ENCODE measurements around the gene MOB3A. TPM values are rescaled to one million over a fixed set of nuclear protein-coding genes. Genes with fewer than 3 reads are reported as not detected.

MOB3A gene
- polyA plus RNA-seq, 1 of the 3 experiments (the other 2 are of a cell fraction) = 24.1 TPM

- ChIA-PET CTCF (interaction anchor here (1.1 to 1.6 kb wide), 2 partner anchors 12 to 61 kb away, joined by 3 to 7 read pairs; no protein-coding TSS in a partner anchor), POLR2A (no interaction called here)
- WGBS (ENCODE audit: low lambda C conversion rate) = 95% methylated on average over 23 of the region's 23 CpGs
- Histone ChIP-seq H3K4me1 (ENCODE audit: control insufficient read depth in 1 of 2, insufficient read depth in 2 of 2, low read depth in 1 of 2, low read length in 1 of 2) (no peaks in the 10 kb centered on the region), H3K79me2 (ENCODE audit: insufficient read depth) (peaks cover 14% of the 10 kb centered on the region; the same call in 1 of the 2 replicates), H3K4me2 (no peak overlapping the region), H2AFZ (ENCODE audit: low read depth) (no peak overlapping the region), H3K36me3 (replicated peaks in 1 of 2; ENCODE audit: control insufficient read depth in 1 of 2, insufficient read depth in 2 of 2, low read length in 1 of 2) (peaks cover 10 to 12% of the 10 kb centered on the region in 2 experiments), H3K9ac (no peak overlapping the region), H3K4me3 (ENCODE audit: low read depth in 2 of 2, low read length in 1 of 2) (no peak overlapping the region), H3K27me3 (ENCODE audit: insufficient read depth) (no peaks in the 10 kb centered on the region), H3K9me2 (no peaks in the 10 kb centered on the region), H4K20me1 (ENCODE audit: insufficient read depth) (no peaks in the 10 kb centered on the region), H3K9me3 (no peaks in the 10 kb centered on the region), H3F3A (replicated peaks; ENCODE audit: insufficient read depth) (peaks cover 2% of the 10 kb centered on the region), H3K27ac (ENCODE audit: low read depth in 2 of 2, low read length in 1 of 2) (no peak overlapping the region)
- TF ChIP-seq NRF1 (IDR thresholded peaks at IDR 0.05; ENCODE audit: low read depth, low read length) (no peak), TCF12 (IDR thresholded peaks at IDR 0.05) (no peak), EP300 (IDR thresholded peaks at IDR 0.05; ENCODE audit: borderline replicate concordance in 1 of 2, low read depth in 1 of 2, low read length in 1 of 2) (no peak), USF1 (IDR thresholded peaks at IDR 0.05; ENCODE audit: borderline replicate concordance, low read depth) (no peak), GABPA (IDR thresholded peaks at IDR 0.05; ENCODE audit: low read depth) (no peak), TEAD4 (IDR thresholded peaks at IDR 0.05; ENCODE audit: borderline replicate concordance, insufficient read depth) (no peak), MXI1 (IDR thresholded peaks at IDR 0.05; ENCODE audit: low read depth, low read length) (no peak), RAD21 (IDR thresholded peaks at IDR 0.05; ENCODE audit: low read length) (no peak), RXRA (IDR thresholded peaks at IDR 0.05; ENCODE audit: borderline replicate concordance, low read depth) (no peak), NFIC (IDR thresholded peaks at IDR 0.05; ENCODE audit: borderline replicate concordance) (no peak), FOXJ3 (CRISPR knock-in tag; IDR thresholded peaks at IDR 0.05) (no peak), RFX5 (IDR thresholded peaks at IDR 0.05; ENCODE audit: low read length) (no peak), GATA2 (CRISPR knock-in tag; IDR thresholded peaks at IDR 0.05) (no peak), SIN3A (IDR thresholded peaks at IDR 0.05; ENCODE audit: borderline replicate concordance, low read depth, low read length) (no peak), CTCF (IDR thresholded peaks at IDR 0.05) (no peak)
- TF ChIP-seq, protein P1, sequence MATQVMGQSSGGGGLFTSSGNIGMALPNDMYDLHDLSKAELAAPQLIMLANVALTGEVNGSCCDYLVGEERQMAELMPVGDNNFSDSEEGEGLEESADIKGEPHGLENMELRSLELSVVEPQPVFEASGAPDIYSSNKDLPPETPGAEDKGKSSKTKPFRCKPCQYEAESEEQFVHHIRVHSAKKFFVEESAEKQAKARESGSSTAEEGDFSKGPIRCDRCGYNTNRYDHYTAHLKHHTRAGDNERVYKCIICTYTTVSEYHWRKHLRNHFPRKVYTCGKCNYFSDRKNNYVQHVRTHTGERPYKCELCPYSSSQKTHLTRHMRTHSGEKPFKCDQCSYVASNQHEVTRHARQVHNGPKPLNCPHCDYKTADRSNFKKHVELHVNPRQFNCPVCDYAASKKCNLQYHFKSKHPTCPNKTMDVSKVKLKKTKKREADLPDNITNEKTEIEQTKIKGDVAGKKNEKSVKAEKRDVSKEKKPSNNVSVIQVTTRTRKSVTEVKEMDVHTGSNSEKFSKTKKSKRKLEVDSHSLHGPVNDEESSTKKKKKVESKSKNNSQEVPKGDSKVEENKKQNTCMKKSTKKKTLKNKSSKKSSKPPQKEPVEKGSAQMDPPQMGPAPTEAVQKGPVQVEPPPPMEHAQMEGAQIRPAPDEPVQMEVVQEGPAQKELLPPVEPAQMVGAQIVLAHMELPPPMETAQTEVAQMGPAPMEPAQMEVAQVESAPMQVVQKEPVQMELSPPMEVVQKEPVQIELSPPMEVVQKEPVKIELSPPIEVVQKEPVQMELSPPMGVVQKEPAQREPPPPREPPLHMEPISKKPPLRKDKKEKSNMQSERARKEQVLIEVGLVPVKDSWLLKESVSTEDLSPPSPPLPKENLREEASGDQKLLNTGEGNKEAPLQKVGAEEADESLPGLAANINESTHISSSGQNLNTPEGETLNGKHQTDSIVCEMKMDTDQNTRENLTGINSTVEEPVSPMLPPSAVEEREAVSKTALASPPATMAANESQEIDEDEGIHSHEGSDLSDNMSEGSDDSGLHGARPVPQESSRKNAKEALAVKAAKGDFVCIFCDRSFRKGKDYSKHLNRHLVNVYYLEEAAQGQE (IDR thresholded peaks at IDR 0.05; ENCODE audit: low read depth, low read length) = no peak
- DNase-seq = peak; percentile 3
Measured at GRCh38 chr19:2080336-2080988, 15.7 kb downstream of the MOB3A start.
